ENCODE data around the gene FOXP2. TPM values are rescaled to one million over a fixed set of nuclear protein-coding genes. Genes with fewer than 3 reads are reported as not detected.

FOXP2 gene
- total RNA-seq, 2 experiments from 2014 or later: not detected

DNA sequence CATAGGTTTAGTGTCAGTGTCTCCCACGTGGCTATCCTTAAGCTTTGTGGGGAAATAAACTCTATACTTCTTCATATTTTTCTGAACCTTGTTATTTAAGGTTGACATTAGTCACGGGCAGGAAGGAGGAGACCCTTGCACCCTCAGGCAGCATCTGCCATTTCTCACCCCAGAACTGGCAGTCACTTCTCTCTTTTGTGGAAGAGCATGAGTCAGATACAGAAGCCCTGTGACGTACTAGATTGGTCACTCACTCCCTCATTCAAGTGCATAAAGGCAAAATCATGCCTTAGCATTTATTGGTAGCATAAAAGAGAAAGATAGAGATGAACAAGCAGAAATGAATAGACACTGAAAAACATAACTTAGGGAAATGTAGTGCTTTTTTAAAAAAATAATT lies 301.3 kb downstream of the FOXP2 start:
- H3K4me3 ChIP-seq (ENCODE audit: low read depth, low read length, poor library complexity, severe bottlenecking): no peak overlapping the region
- no TSS peak for BruUV-seq (replicated peaks)
- intact Hi-C loops (cut with micrococcal nuclease; ENCODE audit: unreplicated experiment): no loop called here
- no peaks in the 10 kb centered on the region for H3K9me2 ChIP-seq (ENCODE audit: insufficient read depth, low read length)
- H3K79me2 ChIP-seq (ENCODE audit: insufficient read depth, low read depth, low read length): no peaks in the 10 kb centered on the region
- no peaks in the 10 kb centered on the region for H3K9me3 ChIP-seq (ENCODE audit: low read length)
- no peaks in the 10 kb centered on the region for H4K20me1 ChIP-seq (ENCODE audit: insufficient read depth, low read length)
- H3K4me1 ChIP-seq (ENCODE audit: insufficient read depth, low read length, poor library complexity, severe bottlenecking): no peaks in the 10 kb centered on the region
- H3K36me3 ChIP-seq (ENCODE audit: insufficient read depth, low read length): no peaks in the 10 kb centered on the region
- no peak overlapping the region for H3K27ac ChIP-seq (ENCODE audit: low read depth, low read length, poor library complexity, severe bottlenecking)
- H3K4me2 ChIP-seq (ENCODE audit: low read length): no peak overlapping the region
- TF ChIP-seq CTCF (conservative IDR thresholded peaks at IDR 0.05; ENCODE audit: low read length): no peak
- no peak for TF ChIP-seq EZH2phosphoT487 (IDR thresholded peaks at IDR 0.05; ENCODE audit: borderline replicate concordance, low read depth, low read length)
- ChIA-PET CTCF (ENCODE audit: unreplicated experiment) (no interaction called here), POLR2A (no interaction called here)
- no peak overlapping the region for H2AFZ ChIP-seq (ENCODE audit: low read length)
- no peak for DNase-seq (ENCODE audit: low spot score)

- DNase-seq (ENCODE audit: low spot score): no peak
- Histone ChIP-seq H3K4me2 (ENCODE audit: low read length) (no peak overlapping the region), H3K27ac (ENCODE audit: low read depth, low read length, poor library complexity, severe bottlenecking) (no peak overlapping the region), H4K20me1 (ENCODE audit: insufficient read depth, low read length) (no peaks in the 10 kb centered on the region), H3K4me1 (ENCODE audit: insufficient read depth, low read length, poor library complexity, severe bottlenecking) (no peaks in the 10 kb centered on the region), H3K36me3 (ENCODE audit: insufficient read depth, low read length) (no peaks in the 10 kb centered on the region), H3K4me3 (ENCODE audit: low read depth, low read length, poor library complexity, severe bottlenecking) (no peak overlapping the region), H2AFZ (ENCODE audit: low read length) (no peak overlapping the region), H3K9me2 (ENCODE audit: insufficient read depth, low read length) (no peaks in the 10 kb centered on the region), H3K79me2 (ENCODE audit: insufficient read depth, low read depth, low read length) (no peaks in the 10 kb centered on the region), H3K9me3 (ENCODE audit: low read length) (no peaks in the 10 kb centered on the region)
- POLR2A ChIA-PET: no interaction called here
- no TSS peak for BruUV-seq (replicated peaks)
- TF ChIP-seq CTCF (conservative IDR thresholded peaks at IDR 0.05; ENCODE audit: low read length) (no peak), EZH2phosphoT487 (IDR thresholded peaks at IDR 0.05; ENCODE audit: borderline replicate concordance, low read depth, low read length) (no peak)
- CTCF ChIA-PET (ENCODE audit: unreplicated experiment): no interaction called here
- intact Hi-C loops (cut with micrococcal nuclease; ENCODE audit: unreplicated experiment): no loop called here
Observed at GRCh38 chr7:114718861-114719260, 304.2 kb downstream of the FOXP2 start.

DNA sequence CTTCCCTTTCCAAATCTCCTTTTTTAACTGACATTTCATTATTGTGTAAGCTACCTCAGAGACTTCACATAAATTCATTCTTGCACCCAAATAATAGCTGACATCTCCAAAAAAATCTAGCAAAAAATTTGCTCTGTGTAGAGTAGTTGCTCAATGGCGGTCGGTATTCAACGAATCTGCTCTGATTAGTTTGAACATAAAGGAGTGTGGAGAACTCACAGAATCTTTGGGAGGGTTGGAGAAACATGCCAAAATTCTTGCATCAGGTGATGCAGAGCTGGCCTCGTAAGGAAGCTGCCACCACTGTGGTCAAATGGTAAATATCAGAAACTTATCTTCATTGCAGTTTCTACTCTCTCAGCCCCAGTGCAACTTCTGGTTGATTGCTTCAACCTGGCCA lies 306.1 kb downstream of the FOXP2 start:
- Histone ChIP-seq H3K79me2 (ENCODE audit: insufficient read depth, low read depth, low read length) (no peaks in the 10 kb centered on the region), H2AFZ (ENCODE audit: low read length) (no peak overlapping the region), H3K9me3 (ENCODE audit: low read length) (no peaks in the 10 kb centered on the region), H3K9me2 (ENCODE audit: insufficient read depth, low read length) (no peaks in the 10 kb centered on the region), H4K20me1 (ENCODE audit: insufficient read depth, low read length) (no peaks in the 10 kb centered on the region), H3K27ac (ENCODE audit: low read depth, low read length, poor library complexity, severe bottlenecking) (no peak overlapping the region), H3K4me1 (ENCODE audit: insufficient read depth, low read length, poor library complexity, severe bottlenecking) (no peaks in the 10 kb centered on the region), H3K4me3 (ENCODE audit: low read depth, low read length, poor library complexity, severe bottlenecking) (no peak overlapping the region), H3K36me3 (ENCODE audit: insufficient read depth, low read length) (no peaks in the 10 kb centered on the region), H3K4me2 (ENCODE audit: low read length) (no peak overlapping the region)
- CTCF ChIA-PET (ENCODE audit: unreplicated experiment): no interaction called here
- TF ChIP-seq CTCF (conservative IDR thresholded peaks at IDR 0.05; ENCODE audit: low read length): no peak
- TF ChIP-seq EZH2phosphoT487 (IDR thresholded peaks at IDR 0.05; ENCODE audit: borderline replicate concordance, low read depth, low read length): no peak
- POLR2A ChIA-PET: no interaction called here
- no peak for DNase-seq (ENCODE audit: low spot score)
- BruUV-seq (replicated peaks): no TSS peak
- intact Hi-C loops (cut with micrococcal nuclease; ENCODE audit: unreplicated experiment): no loop called here

All from OCI-LY7 (cell line).